ENCODE results near the gene ITGB3. TPM values are rescaled to one million over a fixed set of nuclear protein-coding genes. Genes with fewer than 3 reads are reported as not detected.

Gene ITGB3
- total and polyA plus RNA-seq, 10 of the 15 experiments (the other 5 are each of a cell fraction or from before 2014, with no cell fraction given), result 0.69 to 22.8 (median 13.6) TPM

DNA sequence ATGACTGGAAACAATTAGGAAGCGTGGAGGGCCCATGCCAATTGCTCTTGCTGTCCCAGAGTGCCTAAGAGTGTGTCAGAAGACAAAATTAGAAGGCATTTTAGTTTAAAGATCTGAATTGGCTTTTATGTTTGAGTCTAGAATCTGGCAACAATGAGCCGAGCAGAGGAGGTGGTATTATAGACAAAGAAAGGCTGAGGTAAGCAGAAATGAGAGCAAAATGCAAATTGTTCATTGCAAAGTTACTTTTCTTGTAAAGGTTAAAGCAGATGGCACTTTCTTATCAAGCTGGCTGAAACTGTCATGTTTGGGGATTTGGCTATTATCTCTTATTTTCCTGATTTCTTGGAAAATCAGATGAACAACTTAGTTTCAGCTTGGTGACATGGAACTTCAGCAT is 41.2 kb upstream of the ITGB3 start:
- 34% methylated on average over 2 of the region's 2 CpGs for WGBS (ENCODE audit: insufficient coverage, insufficient replicate concordance, low lambda C conversion rate, missing lambda C conversion rate)
- in situ Hi-C loops (cut with MboI) (no loop called here), intact Hi-C loops (cut with micrococcal nuclease; ENCODE audit: unreplicated experiment) (no loop called here)
- Histone ChIP-seq H3K27ac (ENCODE audit: control insufficient read depth, insufficient read depth) (no peak overlapping the region), H3K79me2 (ENCODE audit: control insufficient read depth, insufficient read depth, low read length) (no peaks in the 10 kb centered on the region), H3K27me3 (replicated peaks in 1 of 2; ENCODE audit: control insufficient read depth in 2 of 2, insufficient read depth in 2 of 2, low read length in 1 of 2) (no peaks in the 10 kb centered on the region), H3K4me3 (no peak overlapping the region), H3K36me3 (ENCODE audit: control insufficient read depth in 2 of 2, insufficient read depth in 2 of 2, low read length in 1 of 2) (no peaks in the 10 kb centered on the region), H3K9ac (ENCODE audit: control insufficient read depth, insufficient read depth, low read length) (no peak overlapping the region), H3K4me1 (ENCODE audit: control insufficient read depth, insufficient read depth, low read length) (peaks cover 14% of the 10 kb centered on the region), H4K20me1 (ENCODE audit: control insufficient read depth, insufficient read depth) (no peaks in the 10 kb centered on the region), H3K4me2 (ENCODE audit: control insufficient read depth, insufficient read depth) (no peak overlapping the region), H3K9me3 (replicated peaks; ENCODE audit: control insufficient read depth, insufficient read depth, low read length) (no peaks in the 10 kb centered on the region), H2AFZ (ENCODE audit: control insufficient read depth, low read depth, low read length) (peak overlapping the region; percentile 39; the same call in 1 of the 2 replicates)
- POLR2A ChIA-PET, result no interaction called here
- BruUV-seq (replicated peaks), result no TSS peak
- FAIRE-seq, result no peak
- SMC1A ChIA-PET (ENCODE audit: uncharacterized antibody, unreplicated experiment), result interaction anchor here (1.1 kb wide), 1 partner anchor 12 kb away, joined by 7 read pairs; no protein-coding TSS in a partner anchor
- DNase-seq (ENCODE audit: low read depth, low spot score), result no peak
- RAD21 ChIA-PET (ENCODE audit: unreplicated experiment), result no interaction called here
- ATAC-seq, result no peak
- CTCF ChIA-PET, result interaction anchor here (1.2 to 1.5 kb wide), 2 partner anchors 17 to 28 kb away, joined by 4 to 5 read pairs; no protein-coding TSS in a partner anchor
- no peak for TF ChIP-seq CBFB (IDR thresholded peaks at IDR 0.05; ENCODE audit: low read depth)
- TF ChIP-seq, protein P1, sequence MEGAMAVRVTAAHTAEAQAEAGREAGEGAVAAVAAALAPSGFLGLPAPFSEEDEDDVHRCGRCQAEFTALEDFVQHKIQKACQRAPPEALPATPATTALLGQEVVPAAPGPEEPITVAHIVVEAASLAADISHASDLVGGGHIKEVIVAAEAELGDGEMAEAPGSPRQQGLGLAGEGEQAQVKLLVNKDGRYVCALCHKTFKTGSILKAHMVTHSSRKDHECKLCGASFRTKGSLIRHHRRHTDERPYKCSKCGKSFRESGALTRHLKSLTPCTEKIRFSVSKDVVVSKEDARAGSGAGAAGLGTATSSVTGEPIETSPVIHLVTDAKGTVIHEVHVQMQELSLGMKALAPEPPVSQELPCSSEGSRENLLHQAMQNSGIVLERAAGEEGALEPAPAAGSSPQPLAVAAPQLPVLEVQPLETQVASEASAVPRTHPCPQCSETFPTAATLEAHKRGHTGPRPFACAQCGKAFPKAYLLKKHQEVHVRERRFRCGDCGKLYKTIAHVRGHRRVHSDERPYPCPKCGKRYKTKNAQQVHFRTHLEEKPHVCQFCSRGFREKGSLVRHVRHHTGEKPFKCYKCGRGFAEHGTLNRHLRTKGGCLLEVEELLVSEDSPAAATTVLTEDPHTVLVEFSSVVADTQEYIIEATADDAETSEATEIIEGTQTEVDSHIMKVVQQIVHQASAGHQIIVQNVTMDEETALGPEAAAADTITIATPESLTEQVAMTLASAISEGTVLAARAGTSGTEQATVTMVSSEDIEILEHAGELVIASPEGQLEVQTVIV (IDR thresholded peaks at IDR 0.05; ENCODE audit: borderline replicate concordance, partially characterized antibody), result no peak
- TF ChIP-seq, protein P2, sequence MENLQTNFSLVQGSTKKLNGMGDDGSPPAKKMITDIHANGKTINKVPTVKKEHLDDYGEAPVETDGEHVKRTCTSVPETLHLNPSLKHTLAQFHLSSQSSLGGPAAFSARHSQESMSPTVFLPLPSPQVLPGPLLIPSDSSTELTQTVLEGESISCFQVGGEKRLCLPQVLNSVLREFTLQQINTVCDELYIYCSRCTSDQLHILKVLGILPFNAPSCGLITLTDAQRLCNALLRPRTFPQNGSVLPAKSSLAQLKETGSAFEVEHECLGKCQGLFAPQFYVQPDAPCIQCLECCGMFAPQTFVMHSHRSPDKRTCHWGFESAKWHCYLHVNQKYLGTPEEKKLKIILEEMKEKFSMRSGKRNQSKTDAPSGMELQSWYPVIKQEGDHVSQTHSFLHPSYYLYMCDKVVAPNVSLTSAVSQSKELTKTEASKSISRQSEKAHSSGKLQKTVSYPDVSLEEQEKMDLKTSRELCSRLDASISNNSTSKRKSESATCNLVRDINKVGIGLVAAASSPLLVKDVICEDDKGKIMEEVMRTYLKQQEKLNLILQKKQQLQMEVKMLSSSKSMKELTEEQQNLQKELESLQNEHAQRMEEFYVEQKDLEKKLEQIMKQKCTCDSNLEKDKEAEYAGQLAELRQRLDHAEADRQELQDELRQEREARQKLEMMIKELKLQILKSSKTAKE (IDR thresholded peaks at IDR 0.05; ENCODE audit: low read depth, poor library complexity, severe bottlenecking), result no peak
- TF ChIP-seq, protein P3, sequence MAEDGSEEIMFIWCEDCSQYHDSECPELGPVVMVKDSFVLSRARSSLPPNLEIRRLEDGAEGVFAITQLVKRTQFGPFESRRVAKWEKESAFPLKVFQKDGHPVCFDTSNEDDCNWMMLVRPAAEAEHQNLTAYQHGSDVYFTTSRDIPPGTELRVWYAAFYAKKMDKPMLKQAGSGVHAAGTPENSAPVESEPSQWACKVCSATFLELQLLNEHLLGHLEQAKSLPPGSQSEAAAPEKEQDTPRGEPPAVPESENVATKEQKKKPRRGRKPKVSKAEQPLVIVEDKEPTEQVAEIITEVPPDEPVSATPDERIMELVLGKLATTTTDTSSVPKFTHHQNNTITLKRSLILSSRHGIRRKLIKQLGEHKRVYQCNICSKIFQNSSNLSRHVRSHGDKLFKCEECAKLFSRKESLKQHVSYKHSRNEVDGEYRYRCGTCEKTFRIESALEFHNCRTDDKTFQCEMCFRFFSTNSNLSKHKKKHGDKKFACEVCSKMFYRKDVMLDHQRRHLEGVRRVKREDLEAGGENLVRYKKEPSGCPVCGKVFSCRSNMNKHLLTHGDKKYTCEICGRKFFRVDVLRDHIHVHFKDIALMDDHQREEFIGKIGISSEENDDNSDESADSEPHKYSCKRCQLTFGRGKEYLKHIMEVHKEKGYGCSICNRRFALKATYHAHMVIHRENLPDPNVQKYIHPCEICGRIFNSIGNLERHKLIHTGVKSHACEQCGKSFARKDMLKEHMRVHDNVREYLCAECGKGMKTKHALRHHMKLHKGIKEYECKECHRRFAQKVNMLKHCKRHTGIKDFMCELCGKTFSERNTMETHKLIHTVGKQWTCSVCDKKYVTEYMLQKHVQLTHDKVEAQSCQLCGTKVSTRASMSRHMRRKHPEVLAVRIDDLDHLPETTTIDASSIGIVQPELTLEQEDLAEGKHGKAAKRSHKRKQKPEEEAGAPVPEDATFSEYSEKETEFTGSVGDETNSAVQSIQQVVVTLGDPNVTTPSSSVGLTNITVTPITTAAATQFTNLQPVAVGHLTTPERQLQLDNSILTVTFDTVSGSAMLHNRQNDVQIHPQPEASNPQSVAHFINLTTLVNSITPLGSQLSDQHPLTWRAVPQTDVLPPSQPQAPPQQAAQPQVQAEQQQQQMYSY (CRISPR knock-in tag; IDR thresholded peaks at IDR 0.05), result no peak
- TF ChIP-seq SUPT20H (IDR thresholded peaks at IDR 0.05; ENCODE audit: borderline replicate concordance, control insufficient read depth, low read depth, low read length), result no peak
- no peak for TF ChIP-seq ZNF274 (IDR thresholded peaks at IDR 0.05; ENCODE audit: insufficient read depth, insufficient read length)
- no peak for TF ChIP-seq ZNF384 (IDR thresholded peaks at IDR 0.05; ENCODE audit: borderline replicate concordance, low read depth, low read length)
- TF ChIP-seq, protein P4, sequence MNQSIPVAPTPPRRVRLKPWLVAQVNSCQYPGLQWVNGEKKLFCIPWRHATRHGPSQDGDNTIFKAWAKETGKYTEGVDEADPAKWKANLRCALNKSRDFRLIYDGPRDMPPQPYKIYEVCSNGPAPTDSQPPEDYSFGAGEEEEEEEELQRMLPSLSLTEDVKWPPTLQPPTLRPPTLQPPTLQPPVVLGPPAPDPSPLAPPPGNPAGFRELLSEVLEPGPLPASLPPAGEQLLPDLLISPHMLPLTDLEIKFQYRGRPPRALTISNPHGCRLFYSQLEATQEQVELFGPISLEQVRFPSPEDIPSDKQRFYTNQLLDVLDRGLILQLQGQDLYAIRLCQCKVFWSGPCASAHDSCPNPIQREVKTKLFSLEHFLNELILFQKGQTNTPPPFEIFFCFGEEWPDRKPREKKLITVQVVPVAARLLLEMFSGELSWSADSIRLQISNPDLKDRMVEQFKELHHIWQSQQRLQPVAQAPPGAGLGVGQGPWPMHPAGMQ (IDR thresholded peaks at IDR 0.05; ENCODE audit: borderline replicate concordance), result no peak
- no peak for TF ChIP-seq ZNF207 (IDR thresholded peaks at IDR 0.05; ENCODE audit: borderline replicate concordance)
- no peak for TF ChIP-seq SMARCA5 (IDR thresholded peaks at IDR 0.05)
- no peak for TF ChIP-seq TCF12 (IDR thresholded peaks at IDR 0.05; ENCODE audit: low read depth, low read length)
- TF ChIP-seq LARP7 (IDR thresholded peaks at IDR 0.05), result no peak
- no peak for TF ChIP-seq GATAD2B (conservative IDR thresholded peaks at IDR 0.05; ENCODE audit: low read depth)
- no peak for TF ChIP-seq EP300 (IDR thresholded peaks at IDR 0.05; ENCODE audit: borderline replicate concordance in 1 of 2, control insufficient read depth in 1 of 2, low read depth in 2 of 2, low read length in 2 of 2)
- no peak for TF ChIP-seq ZNF24 (IDR thresholded peaks at IDR 0.05)
